Stimulated activated CD8-positive, alpha-beta memory T cell treated with anti-CD3 and anti-CD28 coated beads, Interleukin-2, amount 100 ng/mL, for 1 hour (primary cell): ENCODE results near the gene COASY.

ENCODE experiments used
- DNase-seq, 2 donors: peaks; one replicate each; pipeline ENCODE4 v3.0.0-alpha.2; 2020; ENCODE audit warnings: low read depth in 2 of 2

Gene COASY

GRCh38 chr17:42613699-42614295, 51.8 kb downstream of the COASY start:
- no peak for DNase-seq
